ENCODE data around the gene SRCAP.

Gene SRCAP

GRCh38 chr16:30737794-30738648 is 39.0 kb downstream of the SRCAP start:
- no peak for FAIRE-seq

GRCh38 chr16:30738984-30739951 is 40.3 kb downstream of the SRCAP start:
- FAIRE-seq: no peak

- no peak for FAIRE-seq
Measured at GRCh38 chr16:30740364-30741251, 41.6 kb downstream of the SRCAP start.

GRCh38 chr16:30741461-30741914 is 42.5 kb downstream of the SRCAP start:
- FAIRE-seq: no peak

GRCh38 chr16:30743716-30744115 is 44.7 kb downstream of the SRCAP start:
- FAIRE-seq: no peak

- FAIRE-seq: no peak
Measured at GRCh38 chr16:30744183-30744582, 45.2 kb downstream of the SRCAP start.

- FAIRE-seq: no peak
Measured at GRCh38 chr16:30745082-30745481, 46.1 kb downstream of the SRCAP start.

- no peak for FAIRE-seq
Measured at GRCh38 chr16:30746638-30747175, 47.7 kb downstream of the SRCAP start.

GRCh38 chr16:30747331-30747730 is 48.4 kb downstream of the SRCAP start:
- no peak for FAIRE-seq

- peak; percentile 98 for FAIRE-seq
Measured at GRCh38 chr16:30747799-30748633, 49.0 kb downstream of the SRCAP start, which contains the start of gene PHKG2. Gene PHKG2, plus strand, starts transcription at chr16:30748425. Its CDS starts 396 bp downstream, at chr16:30748821.

- no peak for FAIRE-seq
Measured at GRCh38 chr16:30748634-30749445, 49.9 kb downstream of the SRCAP start.

GRCh38 chr16:30750201-30750600 is 51.2 kb downstream of the SRCAP start:
- no peak for FAIRE-seq

GRCh38 chr16:30750876-30751465 is 52.0 kb downstream of the SRCAP start:
- no peak for FAIRE-seq

GRCh38 chr16:30753596-30753995 is 54.6 kb downstream of the SRCAP start:
- no peak for FAIRE-seq

GRCh38 chr16:30755955-30756780 is 57.2 kb downstream of the SRCAP start:
- FAIRE-seq: no peak

- FAIRE-seq: no peak
Measured at GRCh38 chr16:30756781-30757100, 57.8 kb downstream of the SRCAP start.

- no peak for FAIRE-seq
Measured at GRCh38 chr16:30757316-30757715, 58.3 kb downstream of the SRCAP start.

GRCh38 chr16:30758988-30759491 is 60.1 kb downstream of the SRCAP start:
- no peak for FAIRE-seq

All from A204.1 (cell line).